Embryonic facial prominence (tissue), 1 donor: ENCODE data around the gene SNRK.

Experiments used
- DNase-seq: peaks from one replicate; pipeline ENCODE4 v3.0.0-alpha.2; 2016; ENCODE audit errors: extremely low spot score

Gene SNRK, protein sequence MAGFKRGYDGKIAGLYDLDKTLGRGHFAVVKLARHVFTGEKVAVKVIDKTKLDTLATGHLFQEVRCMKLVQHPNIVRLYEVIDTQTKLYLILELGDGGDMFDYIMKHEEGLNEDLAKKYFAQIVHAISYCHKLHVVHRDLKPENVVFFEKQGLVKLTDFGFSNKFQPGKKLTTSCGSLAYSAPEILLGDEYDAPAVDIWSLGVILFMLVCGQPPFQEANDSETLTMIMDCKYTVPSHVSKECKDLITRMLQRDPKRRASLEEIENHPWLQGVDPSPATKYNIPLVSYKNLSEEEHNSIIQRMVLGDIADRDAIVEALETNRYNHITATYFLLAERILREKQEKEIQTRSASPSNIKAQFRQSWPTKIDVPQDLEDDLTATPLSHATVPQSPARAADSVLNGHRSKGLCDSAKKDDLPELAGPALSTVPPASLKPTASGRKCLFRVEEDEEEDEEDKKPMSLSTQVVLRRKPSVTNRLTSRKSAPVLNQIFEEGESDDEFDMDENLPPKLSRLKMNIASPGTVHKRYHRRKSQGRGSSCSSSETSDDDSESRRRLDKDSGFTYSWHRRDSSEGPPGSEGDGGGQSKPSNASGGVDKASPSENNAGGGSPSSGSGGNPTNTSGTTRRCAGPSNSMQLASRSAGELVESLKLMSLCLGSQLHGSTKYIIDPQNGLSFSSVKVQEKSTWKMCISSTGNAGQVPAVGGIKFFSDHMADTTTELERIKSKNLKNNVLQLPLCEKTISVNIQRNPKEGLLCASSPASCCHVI

DNA sequence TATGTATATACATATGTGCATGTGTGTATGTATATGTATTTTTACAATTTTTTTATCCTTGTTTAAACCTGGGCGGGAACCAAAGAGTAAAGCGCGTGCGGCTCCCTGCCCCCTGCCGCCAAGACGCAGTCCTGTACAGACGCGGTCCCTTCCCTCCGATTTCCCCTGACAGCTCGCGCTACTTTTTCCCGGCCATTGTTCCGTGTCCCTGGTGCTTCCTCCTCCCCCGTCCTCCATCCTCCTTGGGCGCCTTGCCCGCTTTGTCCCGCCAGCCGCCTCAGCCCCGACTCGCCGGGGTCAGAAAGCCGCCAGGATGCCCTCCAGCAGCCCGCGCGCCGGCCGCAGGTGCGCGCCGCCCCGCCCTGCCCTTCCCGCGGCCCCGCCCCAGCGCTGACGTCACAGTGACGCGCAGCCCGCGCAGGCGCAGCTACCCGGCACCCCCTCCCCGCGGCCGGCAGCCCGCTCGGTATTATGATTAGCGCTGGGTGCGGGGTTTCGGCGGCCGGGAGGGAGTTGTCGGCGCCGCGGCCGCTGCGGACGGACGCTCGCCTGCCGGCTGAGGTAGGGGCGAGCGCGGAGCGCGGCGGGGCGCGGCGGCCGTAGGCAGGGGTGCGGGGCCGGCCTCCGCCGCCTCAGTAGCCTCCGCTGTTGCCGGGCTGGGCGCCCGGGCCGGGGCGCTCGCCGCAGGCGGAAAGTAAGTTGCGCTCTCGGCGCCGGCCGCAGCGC lies at the start of gene SNRK:
TSS of gene SNRK (plus strand) at position 426 of the 726 bp plus-strand sequence. CDS start 16,664 bp downstream, outside the sequence.
- peak; percentile 65 for DNase-seq

DNA sequence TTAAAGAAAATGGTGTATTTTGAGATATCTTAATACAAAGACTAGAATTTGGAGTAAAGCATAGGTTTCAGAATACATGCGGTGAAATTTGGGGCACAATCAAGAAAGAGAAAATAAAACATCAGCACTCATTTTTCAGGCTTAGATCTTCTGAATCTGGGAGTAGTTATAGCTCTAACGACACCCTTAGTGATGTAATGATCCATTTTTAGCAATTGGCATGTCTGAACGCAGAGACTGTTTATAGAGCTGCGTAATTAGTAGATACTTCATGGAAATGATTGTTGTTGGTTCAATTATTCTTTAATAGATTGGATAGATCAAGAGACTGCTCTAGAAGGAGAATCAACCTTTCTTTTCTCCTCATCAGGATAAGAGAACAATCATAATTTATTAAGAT lies 47.5 kb upstream of the SNRK start:
- DNase-seq, result no peak

DNA sequence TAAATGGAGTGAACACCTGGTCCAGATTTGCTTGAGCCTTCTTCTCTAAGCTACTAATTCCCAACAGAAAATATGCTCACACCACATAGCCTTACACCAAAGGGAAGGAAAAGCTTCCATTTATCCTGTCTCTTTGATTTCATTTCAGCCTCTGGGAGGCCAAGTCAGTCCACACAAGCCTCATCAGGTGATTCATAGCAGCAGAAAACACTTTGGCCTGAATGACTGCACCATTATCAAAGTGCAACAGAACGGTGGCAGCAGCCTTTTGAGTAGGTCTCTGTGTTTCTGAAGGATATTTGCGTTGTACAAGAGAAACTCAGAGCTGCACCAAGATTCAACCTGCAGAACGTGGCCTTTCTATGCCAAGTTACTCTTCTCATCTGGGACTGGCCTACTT lies 46.6 kb upstream of the SNRK start:
- DNase-seq, result no peak

GRCh38 chr3:43243590-43244587 lies 42.5 kb upstream of the SNRK start:
- DNase-seq, result no peak

DNA sequence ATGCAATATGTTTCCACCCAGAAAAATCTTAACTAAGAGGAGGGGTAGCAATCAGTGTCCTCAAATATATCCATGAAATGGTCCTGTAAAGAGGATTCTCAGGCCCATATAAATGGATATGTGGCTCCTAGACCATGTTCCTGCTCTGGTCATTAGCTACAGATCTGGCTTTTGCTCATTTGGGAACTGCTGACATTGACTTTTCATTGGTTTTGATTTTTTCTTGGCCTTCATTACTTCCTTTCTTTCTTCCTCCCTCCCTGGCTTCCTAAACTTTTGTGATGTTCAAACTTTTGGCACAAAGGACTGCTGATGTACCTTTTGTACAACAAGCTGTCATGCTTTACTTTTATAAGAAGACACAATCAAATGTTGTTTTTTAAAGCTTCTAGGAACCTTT lies 41.6 kb upstream of the SNRK start:
- DNase-seq, result no peak

DNA sequence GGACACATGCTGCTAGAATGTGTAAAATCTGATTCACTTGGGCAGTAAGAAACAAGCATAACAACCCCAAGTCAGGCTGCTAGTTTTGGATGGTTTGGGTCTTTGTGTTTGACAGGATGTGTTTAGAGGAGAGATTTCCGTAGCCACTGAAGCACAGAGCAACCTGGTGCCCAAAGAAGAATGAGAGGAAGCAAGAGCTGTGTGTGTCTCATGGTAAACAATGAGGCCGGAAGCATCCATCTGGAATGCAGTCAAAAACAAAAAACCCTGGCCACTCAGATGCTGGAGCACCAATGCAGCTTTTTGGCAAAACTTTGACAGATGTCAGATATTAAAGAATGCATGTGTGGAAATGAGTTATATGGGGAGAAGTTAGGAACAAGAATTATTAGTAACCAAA lies 39.4 kb upstream of the SNRK start:
- no peak for DNase-seq

- DNase-seq, result no peak
Observed at GRCh38 chr3:43247561-43248184, 38.7 kb upstream of the SNRK start.

DNA sequence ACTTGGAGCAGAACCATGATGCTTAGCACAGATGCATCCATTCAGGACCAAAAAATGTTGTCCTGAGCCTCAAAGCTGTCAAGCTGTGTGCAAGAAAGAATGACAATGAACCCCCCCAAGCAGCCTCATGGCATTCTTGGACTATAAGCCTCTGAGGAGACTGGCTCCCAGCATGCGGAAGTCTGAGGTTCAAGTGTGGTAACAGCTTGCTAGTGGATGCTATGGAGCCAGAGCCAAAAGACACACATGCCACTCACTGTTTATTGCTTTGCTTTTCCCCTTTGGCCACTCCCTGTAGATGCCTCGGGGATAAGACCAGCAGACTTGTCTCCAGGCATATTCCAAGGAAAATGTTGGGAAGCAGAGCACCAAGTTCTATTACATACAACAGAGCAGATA lies 38.2 kb upstream of the SNRK start:
- no peak for DNase-seq

DNA sequence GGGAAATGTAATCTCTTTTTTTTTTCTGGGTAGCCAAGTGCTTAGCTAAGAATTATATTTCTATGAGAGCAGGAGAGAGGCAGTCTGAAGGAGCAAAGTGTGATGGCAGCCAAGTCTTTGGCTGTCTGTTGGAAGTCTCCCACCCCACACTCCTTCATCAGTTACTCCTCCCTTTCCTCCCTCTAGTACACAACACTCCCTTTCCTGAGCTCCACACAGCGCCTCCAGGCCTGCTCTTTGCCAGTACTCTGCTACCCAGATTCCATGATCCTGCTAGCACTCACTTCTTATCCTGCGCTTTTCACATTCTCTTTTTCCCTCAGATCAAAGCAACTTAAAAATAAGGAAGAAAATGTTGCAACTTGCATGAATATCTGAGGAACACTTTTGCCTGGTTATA lies 37.4 kb upstream of the SNRK start:
- no peak for DNase-seq

DNA sequence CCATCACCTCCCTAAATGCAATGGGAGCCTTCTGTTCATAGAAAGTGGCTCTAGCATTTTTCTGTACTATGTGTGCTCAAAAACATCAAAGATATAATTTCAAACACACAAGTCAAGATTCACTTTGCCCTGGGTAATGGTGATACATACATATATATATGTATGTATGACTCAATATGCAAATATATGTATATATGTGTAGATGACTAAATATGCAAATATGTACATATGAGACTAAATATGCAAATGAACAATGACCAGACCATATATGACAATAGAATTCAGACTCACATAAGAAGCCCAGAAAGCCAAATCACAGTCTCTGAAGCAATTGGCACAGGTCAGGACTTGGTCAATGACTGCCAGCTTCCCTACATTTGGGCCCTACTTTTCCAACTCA lies 36.9 kb upstream of the SNRK start:
- no peak for DNase-seq

- no peak for DNase-seq
Observed at GRCh38 chr3:43253294-43253693, 33.0 kb upstream of the SNRK start.

DNA sequence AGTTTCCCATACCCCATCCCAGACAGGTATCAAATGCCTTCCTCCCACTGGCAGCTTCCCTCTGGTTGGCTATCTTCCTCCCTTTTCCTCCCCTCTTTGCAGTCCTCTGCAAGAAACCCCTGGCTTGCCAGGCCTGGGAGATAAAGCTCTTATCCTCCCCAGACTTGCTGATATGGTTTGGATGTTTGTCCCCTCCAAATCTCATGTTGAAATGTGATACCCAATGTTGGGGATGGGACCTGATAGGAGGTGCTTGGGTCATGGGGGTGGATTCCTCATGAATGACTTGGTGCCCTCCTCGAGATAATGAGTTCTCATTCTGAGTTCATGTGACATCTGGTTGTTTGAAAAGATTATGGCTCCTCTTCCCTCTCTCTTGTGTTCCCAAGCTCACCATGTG lies 32.2 kb upstream of the SNRK start:
- no peak for DNase-seq

DNA sequence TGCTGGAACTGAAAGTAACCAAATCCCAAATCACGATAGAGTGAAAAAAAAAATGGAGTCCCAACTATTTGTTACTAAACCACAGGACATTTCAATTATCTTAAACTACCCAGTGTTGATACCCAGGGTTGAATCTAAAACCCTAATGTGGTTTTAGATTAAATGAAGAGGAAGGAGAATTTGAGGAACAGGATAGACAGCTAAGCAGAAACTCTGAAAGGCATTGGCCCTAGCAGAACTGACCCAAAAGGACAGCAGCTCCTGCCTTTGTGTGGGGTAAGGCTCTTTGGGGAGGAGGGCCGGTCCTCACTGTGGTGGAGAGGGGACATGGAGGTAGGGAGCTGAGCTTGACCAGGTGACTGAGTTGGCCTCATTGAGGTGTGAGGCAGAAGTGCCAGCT lies 30.7 kb upstream of the SNRK start:
- DNase-seq, result no peak

DNA sequence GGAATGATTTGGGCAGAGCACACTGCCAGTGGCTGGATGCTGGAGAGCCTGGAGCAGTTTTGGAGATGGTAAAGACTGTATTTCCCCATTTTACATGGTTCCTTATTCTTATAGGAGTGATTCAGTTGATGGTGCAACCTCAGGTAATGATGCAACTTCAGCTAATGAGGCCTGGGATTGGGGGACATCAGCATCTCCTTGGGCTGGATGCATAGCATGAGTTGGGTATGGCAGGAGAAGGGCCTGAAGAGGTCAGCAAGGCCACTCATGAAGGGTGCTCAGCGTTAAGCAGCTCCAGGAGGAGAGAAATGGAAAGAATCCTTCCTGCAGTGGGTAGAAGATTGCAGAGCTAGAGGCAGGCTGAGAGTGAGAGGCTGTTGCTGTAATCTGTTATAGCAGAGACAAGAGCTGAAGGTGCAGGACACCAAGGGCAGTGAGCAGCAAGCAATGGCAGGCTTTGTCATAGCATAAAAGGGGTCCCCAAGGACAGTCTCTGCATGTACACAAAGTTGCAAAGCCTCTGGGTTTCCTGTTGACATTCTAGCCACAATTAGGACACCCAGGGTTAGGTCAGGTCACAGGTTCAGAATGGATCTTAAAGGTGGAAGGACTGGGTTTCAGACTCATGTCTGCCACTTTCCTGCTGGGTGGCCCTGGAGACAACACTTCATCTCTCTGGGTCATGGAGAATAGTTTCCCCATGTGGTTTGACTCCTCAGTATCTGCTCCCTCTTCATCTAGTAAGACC lies 29.5 kb upstream of the SNRK start:
- DNase-seq, result no peak

GRCh38 chr3:43257850-43258249 lies 28.5 kb upstream of the SNRK start:
- DNase-seq, result no peak

GRCh38 chr3:43259626-43260025 lies 26.7 kb upstream of the SNRK start:
- DNase-seq, result no peak

DNA sequence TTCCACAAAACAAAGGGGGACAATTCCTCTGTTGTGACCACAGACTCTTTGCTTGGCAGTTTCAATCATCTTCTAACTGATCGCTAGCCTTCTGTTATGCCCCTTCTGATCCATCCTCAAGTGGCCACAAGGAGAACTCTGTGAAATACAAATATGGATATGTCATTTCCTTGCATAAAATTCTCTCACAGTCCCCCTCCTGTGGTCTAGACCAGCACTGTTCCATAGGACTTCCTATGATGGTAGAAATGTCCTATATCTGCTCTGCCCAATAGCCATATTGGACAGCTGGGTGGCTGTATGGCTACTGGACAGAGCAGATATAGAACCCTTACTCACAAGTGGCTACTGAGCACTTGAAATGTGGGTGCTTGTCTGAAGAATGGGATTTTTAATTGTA lies 25.9 kb upstream of the SNRK start:
- no peak for DNase-seq

- DNase-seq, result no peak
Observed at GRCh38 chr3:43262194-43262593, 24.1 kb upstream of the SNRK start.

- DNase-seq, result no peak
Observed at GRCh38 chr3:43266451-43266850, 19.9 kb upstream of the SNRK start.

DNA sequence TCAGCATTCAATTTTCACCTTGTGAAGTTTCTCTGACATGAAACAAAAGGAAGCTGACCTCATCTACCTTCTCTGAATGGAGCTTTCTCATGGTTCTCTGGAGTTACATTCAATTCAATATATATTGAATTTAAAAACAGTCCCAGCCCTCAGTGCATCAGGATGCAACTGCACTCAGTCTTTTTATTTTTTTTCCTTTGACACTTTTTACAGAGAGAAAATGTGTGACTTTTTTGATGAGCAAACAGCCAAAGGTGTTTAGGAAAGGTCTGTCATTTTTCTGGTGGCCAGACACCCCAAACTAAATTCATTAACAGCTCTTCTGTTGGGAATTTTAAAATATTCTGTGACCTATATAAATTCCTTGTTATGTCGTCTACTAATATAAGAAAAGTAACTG lies 19.3 kb upstream of the SNRK start:
- DNase-seq, result no peak
